GM19324 (cell line): ENCODE data around the gene ADSL.

Experiments
- ATAC-seq: cut with Tn5 transposase; IDR thresholded peaks from one replicate; pipeline ENCODE4 v1.9.1; 2021; ENCODE audit warnings: mild to moderate bottlenecking, moderate library complexity; ENCODE audit not compliant: unreplicated experiment, low FRiP score

ADSL gene

DNA sequence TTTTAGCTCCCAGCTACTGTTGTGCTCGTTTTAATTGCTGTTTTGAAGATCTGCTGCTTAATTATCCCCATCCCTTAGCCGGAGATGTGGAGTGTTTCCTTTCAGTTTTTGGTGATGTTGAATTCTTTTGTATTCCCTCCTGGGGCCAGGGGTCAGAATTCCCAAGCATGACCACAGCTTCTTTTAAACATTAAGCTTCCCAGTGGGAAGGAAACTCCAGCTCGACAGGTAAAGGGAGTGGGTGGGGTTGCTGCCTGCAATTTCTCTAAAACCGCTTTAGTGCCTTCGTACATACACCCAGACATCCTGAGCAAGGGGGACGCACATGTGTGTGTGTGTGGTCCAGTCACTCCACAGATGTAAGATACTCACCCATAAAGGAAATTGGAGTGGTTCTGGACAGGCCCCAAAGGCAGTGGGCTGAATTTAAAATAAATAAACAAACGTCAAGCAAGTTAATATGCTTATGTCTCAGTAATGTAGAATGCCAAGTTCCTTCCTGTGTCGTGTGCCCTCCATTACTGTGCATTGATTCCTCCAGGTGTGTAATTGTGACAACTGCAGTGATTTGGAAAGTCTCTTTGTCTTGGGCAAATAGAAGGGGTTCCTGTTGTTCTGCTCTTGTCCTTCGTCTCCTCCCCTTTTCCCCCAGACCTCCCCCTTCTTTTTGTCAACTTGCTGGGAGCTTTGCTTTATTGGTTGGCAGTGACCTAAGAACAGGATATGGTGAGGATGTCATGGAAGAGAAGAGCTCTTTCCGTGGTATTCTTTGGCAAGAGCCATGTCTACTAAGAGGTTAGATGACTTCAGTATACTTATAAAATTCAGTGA lies 19.2 kb upstream of the ADSL start:
- no peak for ATAC-seq

DNA sequence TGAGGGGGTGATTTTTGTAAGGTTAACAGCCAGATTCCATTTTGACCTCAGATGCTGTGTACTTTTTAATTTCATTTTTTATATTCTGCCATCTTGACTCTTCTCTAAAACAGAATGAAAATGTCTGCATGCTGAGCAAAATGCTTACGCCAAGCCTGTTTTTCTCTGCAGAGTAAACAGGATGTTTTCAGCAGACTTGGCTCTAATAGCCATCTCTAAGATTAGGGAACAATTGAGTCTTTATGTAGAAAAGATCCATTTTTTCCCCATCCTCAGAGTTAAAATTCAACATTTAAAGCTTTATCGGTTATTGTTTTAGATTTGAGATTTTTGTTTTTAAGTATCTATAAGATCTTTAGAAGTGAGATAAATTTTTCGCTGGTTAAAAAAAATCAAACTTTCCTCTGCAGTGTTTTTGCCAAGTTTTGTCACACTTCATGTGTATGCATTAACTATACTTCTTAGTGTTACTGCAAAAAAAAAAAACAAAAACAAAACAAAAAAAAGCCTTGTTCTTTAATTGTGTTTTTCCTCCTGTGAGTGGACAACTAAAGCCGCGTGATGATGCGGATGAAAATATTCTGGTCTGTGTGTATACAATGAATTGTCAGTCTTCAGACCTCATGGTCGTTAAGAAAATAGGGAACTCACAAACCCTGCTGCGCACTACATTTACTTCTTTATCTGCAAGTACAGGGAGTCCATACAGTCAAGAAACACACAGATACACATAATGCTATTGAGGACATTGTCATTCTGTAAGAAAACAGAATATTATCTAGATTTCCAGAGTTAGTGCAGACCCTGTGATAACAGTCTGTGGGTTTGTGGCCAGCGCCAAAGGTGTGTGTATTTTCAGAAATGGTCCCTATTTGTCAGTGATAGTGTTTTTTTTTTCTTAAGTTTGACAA lies 17.5 kb upstream of the ADSL start:
- no peak for ATAC-seq

- ATAC-seq: no peak
These were observed 16.8 kb upstream of the ADSL start for GRCh38 chr22:40329466-40329865.

DNA sequence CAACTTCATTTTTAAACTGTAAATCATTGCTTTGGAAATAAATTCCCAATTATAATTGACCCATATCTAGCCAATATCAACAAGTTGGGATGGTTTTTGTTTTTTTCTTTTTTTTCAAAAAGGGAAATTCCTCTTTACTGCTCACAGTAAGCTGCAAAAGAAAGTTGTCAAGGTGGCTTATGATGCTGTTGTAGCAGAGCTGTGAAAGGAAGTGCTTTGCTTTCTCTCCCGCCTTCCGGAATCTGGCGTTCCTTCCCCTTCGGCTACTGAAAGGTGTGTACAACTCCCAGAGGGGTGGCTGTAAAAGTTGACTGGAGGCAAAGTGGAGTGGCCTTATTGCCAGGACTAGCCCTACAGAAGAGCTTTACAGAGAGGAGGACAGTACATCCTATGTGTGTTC lies 16.2 kb upstream of the ADSL start:
- no peak for ATAC-seq

- ATAC-seq: no peak
These were observed 15.7 kb upstream of the ADSL start for GRCh38 chr22:40330615-40331014.

DNA sequence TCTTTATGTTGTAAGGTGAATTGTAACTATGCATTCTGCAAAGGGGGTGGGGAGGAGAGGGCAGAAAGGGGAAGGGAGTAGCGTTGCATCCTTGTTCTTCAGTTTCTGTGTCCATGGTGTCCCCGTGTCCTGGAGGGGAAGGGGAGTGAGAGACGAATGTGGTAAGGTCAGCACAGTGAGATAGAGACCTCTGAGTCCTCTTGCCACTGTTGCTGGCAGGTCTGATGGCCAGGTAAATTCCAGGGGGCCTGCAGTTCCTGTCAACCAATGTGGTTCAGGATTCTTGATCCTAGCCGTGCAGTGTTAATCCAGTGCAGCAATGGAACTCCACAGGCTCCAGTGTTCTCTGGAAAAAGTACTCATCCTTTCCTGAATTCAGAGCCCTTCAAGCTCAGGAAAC lies 14.6 kb upstream of the ADSL start:
- no peak for ATAC-seq

DNA sequence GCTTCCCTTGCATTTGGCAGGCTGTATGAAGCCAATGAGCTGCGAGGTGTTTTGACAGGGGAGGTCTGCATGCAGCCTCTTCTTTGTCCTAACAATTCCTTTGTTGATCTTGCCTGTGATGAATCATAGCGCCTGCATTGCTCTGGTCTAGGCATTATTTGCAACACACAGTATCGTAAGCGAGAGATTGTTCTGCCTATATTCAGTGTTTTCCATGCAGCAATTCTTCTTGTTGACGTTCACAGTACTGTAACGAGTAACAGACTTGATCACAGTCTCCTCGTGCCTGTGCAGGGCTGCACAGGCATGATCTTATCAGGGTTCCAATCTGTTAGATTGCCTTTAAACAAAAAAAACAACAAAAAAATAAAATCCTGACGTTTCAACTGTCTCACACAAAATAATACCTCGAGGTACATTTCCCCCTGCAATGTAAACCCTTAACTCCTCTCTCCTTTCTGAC lies 13.9 kb upstream of the ADSL start:
- no peak for ATAC-seq

DNA sequence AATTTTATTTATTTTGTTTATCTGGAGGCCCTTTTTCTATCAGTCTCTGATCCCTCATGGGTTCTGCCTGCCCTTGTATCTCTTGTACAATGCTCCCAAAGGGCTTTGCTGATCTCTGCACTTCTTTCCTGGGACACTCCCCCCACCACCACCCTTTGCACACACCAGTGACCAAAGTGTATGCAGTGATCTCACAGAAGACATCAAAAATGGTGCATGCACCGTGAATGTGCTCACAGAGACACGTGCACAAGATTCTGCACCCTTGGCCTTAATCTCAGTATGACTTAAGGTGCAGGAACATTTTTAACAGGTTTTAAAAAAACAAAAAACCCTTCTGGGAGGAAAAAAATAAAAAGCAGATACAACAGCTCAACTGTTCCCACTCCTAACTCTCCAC lies 12.2 kb upstream of the ADSL start:
- ATAC-seq: no peak

DNA sequence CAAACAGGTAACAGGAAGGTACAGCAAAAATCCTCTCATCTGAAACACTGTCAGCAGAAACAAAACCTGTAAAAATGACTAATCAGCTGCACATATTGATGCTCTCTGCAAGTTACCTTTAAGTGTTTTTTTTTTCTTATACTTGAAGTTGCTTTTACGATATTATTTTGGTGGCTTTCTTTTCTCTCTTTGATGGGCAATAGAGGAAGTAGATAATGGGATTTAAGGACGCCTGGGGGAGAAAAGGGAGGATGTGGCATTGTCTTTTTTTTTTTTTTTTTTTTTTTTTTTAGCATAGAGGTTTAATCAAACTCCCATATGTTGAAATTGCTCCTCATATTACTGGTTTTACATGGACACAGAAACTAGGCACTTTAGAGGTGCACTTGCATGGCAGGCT lies 11.4 kb upstream of the ADSL start:
- no peak for ATAC-seq

- no peak for ATAC-seq
These were observed 10.9 kb upstream of the ADSL start for GRCh38 chr22:40335358-40335757.

DNA sequence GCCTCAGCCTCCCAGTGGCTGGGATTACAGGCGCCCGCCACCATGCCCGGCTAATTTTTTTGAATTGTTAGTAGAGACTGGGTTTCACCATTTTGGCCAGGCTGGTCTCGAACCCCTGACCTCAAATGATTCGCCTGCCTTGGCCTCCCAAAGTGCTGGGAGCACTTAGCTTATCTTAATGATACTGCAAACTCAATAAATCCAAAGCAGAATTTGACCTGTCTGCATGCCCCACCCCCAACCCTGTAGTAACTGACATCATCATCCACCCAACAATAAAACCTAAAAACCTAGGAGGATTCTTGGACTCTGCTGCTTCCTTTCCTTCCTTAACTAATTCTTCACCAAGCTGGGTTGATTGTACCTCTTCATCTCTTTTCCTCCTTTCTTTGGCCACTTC lies 6.3 kb upstream of the ADSL start:
- ATAC-seq: no peak

- no peak for ATAC-seq
These were observed 4.7 kb upstream of the ADSL start for GRCh38 chr22:40341604-40342003.

- no peak for ATAC-seq
These were observed 3.8 kb upstream of the ADSL start for GRCh38 chr22:40342521-40342920.

GRCh38 chr22:40345271-40345670 lies 1.0 kb upstream of the ADSL start:
- ATAC-seq: no peak

DNA sequence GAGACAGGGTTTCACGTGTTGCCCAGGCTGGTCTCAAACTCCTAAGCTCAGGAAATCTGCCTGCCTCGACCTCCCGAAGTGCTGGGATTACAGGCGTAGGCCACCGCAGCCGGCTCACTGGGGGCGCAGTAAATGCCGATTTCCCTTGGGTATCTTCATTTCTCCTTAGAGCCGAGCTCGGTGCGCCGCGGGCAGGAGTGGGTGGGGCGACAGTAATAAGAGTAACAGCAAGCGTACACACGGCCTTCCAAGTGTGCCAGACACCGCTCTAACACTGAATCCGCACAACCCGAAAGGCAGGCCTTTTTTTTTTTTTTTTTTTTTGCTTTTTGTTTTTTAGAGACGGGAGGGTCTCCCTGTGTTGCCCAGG lies 500 bp upstream of the ADSL start:
- peak; percentile 15 for ATAC-seq

DNA sequence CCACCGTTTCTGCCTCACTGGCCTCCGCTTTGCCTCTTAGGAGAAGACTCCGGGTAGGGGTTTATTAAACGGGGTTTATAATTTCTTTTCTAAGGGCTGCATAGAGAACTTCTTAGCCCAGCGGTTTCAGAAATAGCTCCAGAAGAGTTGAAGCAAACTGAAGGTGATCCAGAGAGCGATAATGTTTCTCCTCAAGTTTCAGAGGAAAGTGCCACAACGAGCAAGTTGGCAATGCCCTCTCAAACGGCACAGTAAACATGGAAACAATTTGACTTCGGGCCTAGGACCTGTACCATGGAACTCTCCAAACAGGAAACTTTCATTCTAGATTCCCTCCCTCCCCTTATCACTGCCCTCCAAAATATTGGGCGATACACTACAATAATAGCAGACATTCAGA lies 1.0 kb downstream of the ADSL start:
- ATAC-seq: no peak

- no peak for ATAC-seq
These were observed 1.8 kb downstream of the ADSL start for GRCh38 chr22:40348025-40348658.

GRCh38 chr22:40352763-40353162 lies 6.5 kb downstream of the ADSL start:
- ATAC-seq: no peak

- ATAC-seq: no peak
These were observed 14.8 kb downstream of the ADSL start for GRCh38 chr22:40361100-40361499.

GRCh38 chr22:40363059-40363458 lies 16.8 kb downstream of the ADSL start:
- ATAC-seq: no peak

GRCh38 chr22:40364431-40364830 lies 18.1 kb downstream of the ADSL start:
- ATAC-seq: no peak
